ENCODE measurements around the gene CHRNA9.

- TF ChIP-seq CTCF (IDR thresholded peaks at IDR 0.05; ENCODE audit: poor library complexity) (no peak), EZH2 (IDR thresholded peaks at IDR 0.05; ENCODE audit: borderline replicate concordance) (no peak), EZH2phosphoT487 (IDR thresholded peaks at IDR 0.05; ENCODE audit: low read depth, severe bottlenecking, unreplicated experiment) (no peak)
These were observed 37.5 kb downstream of the CHRNA9 start for GRCh38 chr4:40372651-40373050.
